Stimulated activated CD8-positive, alpha-beta memory T cell treated with anti-CD3 and anti-CD28 coated beads, Interleukin-2, amount 100 ng/mL, for 48 hours (primary cell): ENCODE results near the gene LAT.
"Not testable (repeated sequence)": the region's sequence is repeated elsewhere in the genome, so short reads cannot be mapped to it uniquely, and the experiment has no call there.

Source experiments
- DNase-seq, 2 donors: peaks; one replicate each; pipeline ENCODE4 v3.0.0-alpha.2; 2020; ENCODE audit warnings: low read depth in 2 of 2

LAT gene

GRCh38 chr16:28977703-28978662 is 6.9 kb upstream of the LAT start:
- DNase-seq, result no peak

- not testable (repeated sequence) for DNase-seq
These were observed 4.5 kb upstream of the LAT start for GRCh38 chr16:28980330-28980729.

- no peak for DNase-seq
These were observed 3.9 kb upstream of the LAT start for GRCh38 chr16:28980929-28981328.

GRCh38 chr16:28981517-28981916 is 3.3 kb upstream of the LAT start:
- DNase-seq, result peak; percentile 29 to 62

GRCh38 chr16:28982418-28982817 is 2.4 kb upstream of the LAT start:
- DNase-seq, result no peak

- no peak for DNase-seq
These were observed 1.9 kb upstream of the LAT start for GRCh38 chr16:28982949-28983348.

GRCh38 chr16:28983644-28984043 is 1.2 kb upstream of the LAT start:
- no peak for DNase-seq

- DNase-seq, result no peak
These were observed 761 bp upstream of the LAT start for GRCh38 chr16:28984091-28984490.

- no peak for DNase-seq
These were observed 574 bp downstream of the LAT start for GRCh38 chr16:28985211-28986041.

- no peak for DNase-seq
These were observed 1.2 kb downstream of the LAT start for GRCh38 chr16:28986046-28986445.

- DNase-seq, result no peak
These were observed 1.6 kb downstream of the LAT start for GRCh38 chr16:28986492-28986891.

- DNase-seq, result no peak
These were observed 2.5 kb downstream of the LAT start for GRCh38 chr16:28987170-28987853.

GRCh38 chr16:28989363-28989762 is 4.5 kb downstream of the LAT start:
- no peak for DNase-seq

GRCh38 chr16:28990375-28991040 is 5.7 kb downstream of the LAT start:
- DNase-seq, result peak in 1 of 2 donors; percentile 59

- no peak for DNase-seq
These were observed 6.8 kb downstream of the LAT start for GRCh38 chr16:28991687-28992086.

- DNase-seq, result no peak
These were observed 7.6 kb downstream of the LAT start for GRCh38 chr16:28992496-28992895.

GRCh38 chr16:28998837-28999236 is 14.0 kb downstream of the LAT start:
- no peak for DNase-seq

- no peak for DNase-seq
These were observed 14.7 kb downstream of the LAT start for GRCh38 chr16:28999577-28999976.

GRCh38 chr16:29000019-29000418 is 15.2 kb downstream of the LAT start:
- DNase-seq, result no peak

- not testable (repeated sequence) for DNase-seq
These were observed 19.8 kb downstream of the LAT start for GRCh38 chr16:29004496-29005139.
